ENCODE measurements around the gene BEND5. TPM values are rescaled to one million over a fixed set of nuclear protein-coding genes. Genes with fewer than 3 reads are reported as not detected.

BEND5 gene
- total RNA-seq, 1 donor from 2014 or later = 8.6 TPM

GRCh38 chr1:48710318-48710717 lies 66.4 kb downstream of the BEND5 start:
- no peak for TF ChIP-seq CTCF (IDR thresholded peaks at IDR 0.05)
- TF ChIP-seq POLR2A (IDR thresholded peaks at IDR 0.05) = no peak
- no peak for TF ChIP-seq POLR2AphosphoS5 (IDR thresholded peaks at IDR 0.05; ENCODE audit: insufficient read depth in 1 of 2, low read depth in 1 of 2)

GRCh38 chr1:48704736-48705135 lies 72.0 kb downstream of the BEND5 start:
- no peaks in the 10 kb centered on the region for H3K27me3 ChIP-seq
- H3K4me3 ChIP-seq = no peak overlapping the region
- no peak overlapping the region for H3K27ac ChIP-seq
- H3K4me1 ChIP-seq = no peaks in the 10 kb centered on the region
- H3K36me3 ChIP-seq = no peaks in the 10 kb centered on the region
- intact Hi-C loops (cut with DNase I) = no loop called here
- no peak for TF ChIP-seq POLR2A (IDR thresholded peaks at IDR 0.05)
- no peak for TF ChIP-seq POLR2AphosphoS5 (IDR thresholded peaks at IDR 0.05; ENCODE audit: insufficient read depth in 1 of 2, low read depth in 1 of 2)
- TF ChIP-seq CTCF (IDR thresholded peaks at IDR 0.05) = no peak
- DNase-seq (ENCODE audit: extremely low spot score in 2 of 2) = no peak
- H3K9me3 ChIP-seq = no peaks in the 10 kb centered on the region

More at GRCh38 chr1:48710318-48710717, 66.4 kb downstream of the BEND5 start:
- Histone ChIP-seq H3K4me3 (no peak overlapping the region), H3K4me1 (no peaks in the 10 kb centered on the region), H3K36me3 (no peaks in the 10 kb centered on the region), H3K27ac (no peak overlapping the region), H3K9me3 (no peaks in the 10 kb centered on the region), H3K27me3 (no peaks in the 10 kb centered on the region)
- intact Hi-C loops (cut with DNase I) = no loop called here
- no peak for DNase-seq (ENCODE audit: extremely low spot score in 2 of 2)

GRCh38 chr1:48701445-48701844 lies 75.2 kb downstream of the BEND5 start:
- TF ChIP-seq POLR2A (IDR thresholded peaks at IDR 0.05) (no peak), POLR2AphosphoS5 (IDR thresholded peaks at IDR 0.05; ENCODE audit: insufficient read depth in 1 of 2, low read depth in 1 of 2) (no peak)
- Histone ChIP-seq H3K9me3 (no peaks in the 10 kb centered on the region), H3K4me1 (no peaks in the 10 kb centered on the region), H3K27ac (no peak overlapping the region), H3K36me3 (no peaks in the 10 kb centered on the region), H3K4me3 (no peak overlapping the region), H3K27me3 (no peaks in the 10 kb centered on the region)
- no peak for DNase-seq (ENCODE audit: extremely low spot score in 2 of 2)
- intact Hi-C loops (cut with DNase I) = no loop called here

- no peak for DNase-seq (ENCODE audit: extremely low spot score in 2 of 2)
Measured at GRCh38 chr1:48697066-48697707, 79.5 kb downstream of the BEND5 start.

GRCh38 chr1:48695161-48695560 lies 81.5 kb downstream of the BEND5 start:
- Histone ChIP-seq H3K27ac (no peak overlapping the region), H3K9me3 (no peaks in the 10 kb centered on the region), H3K27me3 (no peaks in the 10 kb centered on the region), H3K36me3 (no peaks in the 10 kb centered on the region), H3K4me3 (no peak overlapping the region), H3K4me1 (no peaks in the 10 kb centered on the region)
- intact Hi-C loops (cut with DNase I) = no loop called here
- no peak for TF ChIP-seq POLR2AphosphoS5 (IDR thresholded peaks at IDR 0.05; ENCODE audit: insufficient read depth in 1 of 2, low read depth in 1 of 2)
- no peak for TF ChIP-seq POLR2A (IDR thresholded peaks at IDR 0.05)
- no peak for TF ChIP-seq CTCF (IDR thresholded peaks at IDR 0.05)
- DNase-seq (ENCODE audit: extremely low spot score in 2 of 2) = no peak

More at GRCh38 chr1:48697066-48697707, 79.5 kb downstream of the BEND5 start:
- Histone ChIP-seq H3K4me1 (no peaks in the 10 kb centered on the region), H3K4me3 (no peak overlapping the region), H3K36me3 (no peaks in the 10 kb centered on the region), H3K27ac (no peak overlapping the region), H3K9me3 (no peaks in the 10 kb centered on the region), H3K27me3 (no peaks in the 10 kb centered on the region)
- TF ChIP-seq POLR2A (IDR thresholded peaks at IDR 0.05) = no peak
- peak; percentile 63 to 76 (median 67) for TF ChIP-seq CTCF (IDR thresholded peaks at IDR 0.05)
- intact Hi-C loops (cut with DNase I) = loop anchor here (2.0 kb wide), 1 partner anchor 44 kb away; no protein-coding TSS in a partner anchor
